HCT116 (cell line): ENCODE data around the gene MAPK8IP3. TPM values are rescaled to one million over a fixed set of nuclear protein-coding genes. Genes with fewer than 3 reads are reported as not detected.
A peak's percentile ranks its signal among the peaks of the same experiment; 100 is the strongest.

ENCODE experiments used
- ATAC-seq: fragments of 200-7000 bp; cut with Tn5 transposase; 2 replicates; pipeline ENCODE4 v1.9.1; 2020; ENCODE audit warnings: mild to moderate bottlenecking, moderate library complexity
- Bru-seq: library from RNA; stranded (reverse); fragments of 400-500 nt; gene quantifications from one replicate; lab custom pipeline; 2021; lab: Mats Ljungman, UMichigan
- BruChase-seq, 2 experiments: library from RNA; stranded (reverse); fragments of 400-500 nt; gene quantifications; one replicate each; lab custom pipeline; 2021; lab: Mats Ljungman, UMichigan
- BruUV-seq: library from RNA; stranded (reverse); fragments of 400-500 nt; replicated peaks from 2 replicates; lab custom pipeline; 2021; lab: Mats Ljungman, UMichigan
- CTCF ChIA-PET: fragments of 300-600 bp; sonication (Branson Sonifier 250); formaldehyde crosslinking; loops from one replicate; lab custom pipeline; 2021; ENCODE audit warnings: antibody characterized with exemption; lab: Charles Lee
- POLR2A ChIA-PET: fragments of 300-600, 350-600 bp; sonication (Branson Sonifier 250); formaldehyde crosslinking; loops from one replicate; lab custom pipeline; 2021; ENCODE audit warnings: antibody characterized with exemption; lab: Charles Lee
- RAD21 ChIA-PET, 2 experiments: fragments of 300-600 bp; sonication (Branson Sonifier 250); formaldehyde crosslinking; loops; one replicate each; lab custom pipeline; 2023; ENCODE audit warnings: low total read pairs in 2 of 2; ENCODE audit not compliant: uncharacterized antibody in 2 of 2, unreplicated experiment in 2 of 2, low non-redundant PET in 1 of 2; lab: Charles Lee
- DNase-seq: peaks from one replicate; pipeline ENCODE4 v3.0.0-alpha.2; 2010; ENCODE audit warnings: low read depth, low spot score
- H2AFZ ChIP-seq: fragments of 200-600 bp; shearing (Covaris generic), sonication (generic); 2 replicates; pipeline ENCODE4 v1.6.1; 2017; ENCODE audit warnings: low read depth, mixed run types, mixed read lengths, antibody characterized with exemption, low read length; ENCODE audit not compliant: poor library complexity, severe bottlenecking
- H3K27ac ChIP-seq: 2 replicates; pipeline ENCODE4 v1.5.1; 2012; ENCODE audit warnings: low read depth, low read length
- H3K27me3 ChIP-seq: fragments of 200-600 bp; sonication (generic); 2 replicates; pipeline ENCODE4 v1.6.1; 2016; ENCODE audit warnings: mixed run types, low read length, mixed read lengths; ENCODE audit not compliant: insufficient read depth
- H3K36me3 ChIP-seq, 2 experiments: fragments of 200-500 bp in 1 of 2; fragments of 200-600 bp in 1 of 2; sonication (Bioruptor generic) in 1 of 2; sonication (generic) in 1 of 2; 2 replicates each; pipeline versions ENCODE4 v1.5.1 to v1.6.1; 2014 to 2016; ENCODE audit warnings: low read length in 2 of 2, inconsistent platforms in 1 of 2, mixed read lengths in 1 of 2, mixed run types in 1 of 2; ENCODE audit not compliant: insufficient read depth in 2 of 2, control insufficient read depth in 1 of 2
- H3K4me1 ChIP-seq, 2 experiments: fragments of 200-600 bp in 1 of 2; sonication (generic) in 1 of 2; 2 replicates each; pipeline versions ENCODE4 v1.5.1 to v1.6.1; 2012 to 2017; ENCODE audit warnings: low read length in 2 of 2, inconsistent platforms in 1 of 2, mild to moderate bottlenecking in 1 of 2, mixed read lengths in 1 of 2, mixed run types in 1 of 2, moderate library complexity in 1 of 2; ENCODE audit not compliant: insufficient read depth in 2 of 2, control insufficient read depth in 1 of 2
- H3K4me2 ChIP-seq: fragments of 200-600 bp; sonication (generic); 2 replicates; pipeline ENCODE4 v1.6.1; 2017; ENCODE audit warnings: mixed run types, low read length, mixed read lengths
- H3K4me3 ChIP-seq, 2 experiments: fragments of 200-600 bp in 1 of 2; sonication (generic) in 1 of 2; replicated peaks in 1 of 2; 2 replicates each; pipeline ENCODE4 v1.5.1; 2011 to 2016; ENCODE audit warnings: low read length in 2 of 2, control low read depth in 1 of 2, low read depth in 1 of 2, mild to moderate bottlenecking in 1 of 2, mixed read lengths in 1 of 2, mixed run types in 1 of 2
- H3K79me2 ChIP-seq: fragments of 200-600 bp; sonication (generic); 2 replicates; pipeline ENCODE4 v1.6.1; 2017; ENCODE audit warnings: mild to moderate bottlenecking, mixed run types, low read length, moderate library complexity, mixed read lengths; ENCODE audit not compliant: insufficient read depth
- H3K9ac ChIP-seq: fragments of 200-600 bp; sonication (generic); 2 replicates; pipeline ENCODE4 v1.6.1; 2016; ENCODE audit warnings: low read length, mixed read lengths
- H3K9me2 ChIP-seq: fragments of 200-600 bp; sonication (generic), shearing (Covaris generic); 2 replicates; pipeline ENCODE4 v1.6.1; 2017; ENCODE audit warnings: mixed run types, mild to moderate bottlenecking, moderate library complexity; ENCODE audit not compliant: insufficient read depth
- H3K9me3 ChIP-seq, 2 experiments: fragments of 200-500 bp in 1 of 2; fragments of 200-600 bp in 1 of 2; sonication (Bioruptor generic) in 1 of 2; sonication (generic) in 1 of 2; 2 replicates each; pipeline ENCODE4 v1.6.1; 2014 to 2017; ENCODE audit warnings: low read length in 2 of 2, mixed read lengths in 2 of 2, inconsistent platforms in 1 of 2, low read depth in 1 of 2, mild to moderate bottlenecking in 1 of 2, mixed run types in 1 of 2, moderate library complexity in 1 of 2; ENCODE audit not compliant: control insufficient read depth in 1 of 2, insufficient read depth in 1 of 2
- H4K20me1 ChIP-seq: fragments of 200-600 bp; sonication (generic), shearing (Covaris generic); 2 replicates; pipeline ENCODE4 v1.6.1; 2017; ENCODE audit warnings: mixed run types, mild to moderate bottlenecking, moderate library complexity; ENCODE audit not compliant: insufficient read depth
- CEBPB ChIP-seq: IDR thresholded peaks from 2 replicates; pipeline ENCODE4 v1.6.1; 2012; ENCODE audit warnings: low read depth
- EGR1 ChIP-seq: IDR thresholded peaks from 2 replicates; pipeline ENCODE4 v1.6.1; 2012; ENCODE audit warnings: low read depth
- ELF1 ChIP-seq: IDR thresholded peaks from 2 replicates; pipeline ENCODE4 v1.6.1; 2012; ENCODE audit warnings: low read depth, borderline replicate concordance
- EZH2 ChIP-seq: fragments of 200-600 bp; sonication (generic); IDR thresholded peaks from 2 replicates; pipeline ENCODE4 v1.6.1; 2017; ENCODE audit warnings: antibody characterized with exemption, mixed run types
- EZH2phosphoT487 ChIP-seq: fragments of 200-600 bp; IDR thresholded peaks from 2 replicates; pipeline ENCODE4 v1.6.1; 2018; ENCODE audit warnings: antibody characterized with exemption, borderline replicate concordance
- JUND ChIP-seq: IDR thresholded peaks from 2 replicates; pipeline ENCODE4 v1.6.1; 2012
- POLR2A ChIP-seq: IDR thresholded peaks from 2 replicates; pipeline ENCODE4 v1.7.0; 2011; ENCODE audit warnings: borderline replicate concordance; ENCODE audit not compliant: insufficient read depth, insufficient read length; ENCODE audit errors: extremely low read depth
- POLR2AphosphoS5 ChIP-seq: IDR thresholded peaks from 2 replicates; pipeline ENCODE4 v1.6.1; 2011; ENCODE audit warnings: mild to moderate bottlenecking, low read depth, low read length, moderate library complexity
- SIN3A ChIP-seq: IDR thresholded peaks from 2 replicates; pipeline ENCODE4 v1.6.1; 2012; ENCODE audit warnings: low read depth
- SP1 ChIP-seq: IDR thresholded peaks from 2 replicates; pipeline ENCODE4 v1.6.1; 2012; ENCODE audit warnings: low read depth
- SRF ChIP-seq: IDR thresholded peaks from 2 replicates; pipeline ENCODE4 v1.6.1; 2012; ENCODE audit warnings: low read depth
- intact Hi-C: fragments of 100-400 bp; cut with micrococcal nuclease; formaldehyde crosslinking; loops from 2 replicates; pipeline ENCODE4 v1.10.0; 2022
- long read RNA-seq: library from polyadenylated mRNA; unstranded; transcript quantifications from one replicate; pipeline ENCODE4 v2.0.0, GENCODE V29; 2021; ENCODE audit not compliant: unreplicated experiment
- polyA plus RNA-seq: library from polyadenylated mRNA; unstranded; fragments of >200 nt; gene quantifications from 2 replicates; pipeline ENCODE4 v1.2.1, GENCODE V29; 2012; ENCODE audit warnings: missing spikeins
- total RNA-seq: library from RNA; stranded (reverse); gene quantifications from one replicate; pipeline ENCODE4 v1.2.1, GENCODE V29; 2021; ENCODE audit not compliant: unreplicated experiment
- TF ChIP-seq, protein P1 (sequence below): IDR thresholded peaks from 2 replicates; pipeline ENCODE4 v1.6.1; 2012
- TF ChIP-seq, protein P2 (sequence below), 3 experiments: fragments of 200-600 bp in 1 of 3; sonication (generic) in 1 of 3; IDR thresholded peaks in 2 of 3; conservative IDR thresholded peaks in 1 of 3; 2 replicates each; pipeline ENCODE4 v1.5.1; 2012 to 2017; ENCODE audit warnings: low read depth in 2 of 3, low read length in 2 of 3, antibody characterized with exemption in 1 of 3, borderline replicate concordance in 1 of 3, control low read depth in 1 of 3, mild to moderate bottlenecking in 1 of 3, mixed read lengths in 1 of 3, mixed run types in 1 of 3, moderate library complexity in 1 of 3; ENCODE audit not compliant: insufficient read depth in 1 of 3
- TF ChIP-seq, protein P3 (sequence below): IDR thresholded peaks from 2 replicates; pipeline ENCODE4 v1.6.1; 2012; ENCODE audit warnings: low read depth

MAPK8IP3 gene, protein sequence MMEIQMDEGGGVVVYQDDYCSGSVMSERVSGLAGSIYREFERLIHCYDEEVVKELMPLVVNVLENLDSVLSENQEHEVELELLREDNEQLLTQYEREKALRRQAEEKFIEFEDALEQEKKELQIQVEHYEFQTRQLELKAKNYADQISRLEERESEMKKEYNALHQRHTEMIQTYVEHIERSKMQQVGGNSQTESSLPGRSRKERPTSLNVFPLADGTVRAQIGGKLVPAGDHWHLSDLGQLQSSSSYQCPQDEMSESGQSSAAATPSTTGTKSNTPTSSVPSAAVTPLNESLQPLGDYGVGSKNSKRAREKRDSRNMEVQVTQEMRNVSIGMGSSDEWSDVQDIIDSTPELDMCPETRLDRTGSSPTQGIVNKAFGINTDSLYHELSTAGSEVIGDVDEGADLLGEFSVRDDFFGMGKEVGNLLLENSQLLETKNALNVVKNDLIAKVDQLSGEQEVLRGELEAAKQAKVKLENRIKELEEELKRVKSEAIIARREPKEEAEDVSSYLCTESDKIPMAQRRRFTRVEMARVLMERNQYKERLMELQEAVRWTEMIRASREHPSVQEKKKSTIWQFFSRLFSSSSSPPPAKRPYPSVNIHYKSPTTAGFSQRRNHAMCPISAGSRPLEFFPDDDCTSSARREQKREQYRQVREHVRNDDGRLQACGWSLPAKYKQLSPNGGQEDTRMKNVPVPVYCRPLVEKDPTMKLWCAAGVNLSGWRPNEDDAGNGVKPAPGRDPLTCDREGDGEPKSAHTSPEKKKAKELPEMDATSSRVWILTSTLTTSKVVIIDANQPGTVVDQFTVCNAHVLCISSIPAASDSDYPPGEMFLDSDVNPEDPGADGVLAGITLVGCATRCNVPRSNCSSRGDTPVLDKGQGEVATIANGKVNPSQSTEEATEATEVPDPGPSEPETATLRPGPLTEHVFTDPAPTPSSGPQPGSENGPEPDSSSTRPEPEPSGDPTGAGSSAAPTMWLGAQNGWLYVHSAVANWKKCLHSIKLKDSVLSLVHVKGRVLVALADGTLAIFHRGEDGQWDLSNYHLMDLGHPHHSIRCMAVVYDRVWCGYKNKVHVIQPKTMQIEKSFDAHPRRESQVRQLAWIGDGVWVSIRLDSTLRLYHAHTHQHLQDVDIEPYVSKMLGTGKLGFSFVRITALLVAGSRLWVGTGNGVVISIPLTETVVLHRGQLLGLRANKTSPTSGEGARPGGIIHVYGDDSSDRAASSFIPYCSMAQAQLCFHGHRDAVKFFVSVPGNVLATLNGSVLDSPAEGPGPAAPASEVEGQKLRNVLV (N-terminal part only)
- total RNA-seq (75.3 TPM), Bru-seq, nascent RNA (percentile 63 among the genes with signal in this experiment), BruChase-seq, experiment 1, labeled RNA remaining after a 6-hour chase (percentile 81 among the genes with signal in this experiment), BruChase-seq, experiment 2, labeled RNA remaining after a 2-hour chase (percentile 72 among the genes with signal in this experiment)
- 45.1 and 64.0 TPM in 2 replicates for polyA plus RNA-seq
- long read RNA-seq, partial matches to known transcripts, result 33 of 39 reads
- long read RNA-seq, other reads (novel, unspliced or antisense), result 4 of 39 reads

DNA sequence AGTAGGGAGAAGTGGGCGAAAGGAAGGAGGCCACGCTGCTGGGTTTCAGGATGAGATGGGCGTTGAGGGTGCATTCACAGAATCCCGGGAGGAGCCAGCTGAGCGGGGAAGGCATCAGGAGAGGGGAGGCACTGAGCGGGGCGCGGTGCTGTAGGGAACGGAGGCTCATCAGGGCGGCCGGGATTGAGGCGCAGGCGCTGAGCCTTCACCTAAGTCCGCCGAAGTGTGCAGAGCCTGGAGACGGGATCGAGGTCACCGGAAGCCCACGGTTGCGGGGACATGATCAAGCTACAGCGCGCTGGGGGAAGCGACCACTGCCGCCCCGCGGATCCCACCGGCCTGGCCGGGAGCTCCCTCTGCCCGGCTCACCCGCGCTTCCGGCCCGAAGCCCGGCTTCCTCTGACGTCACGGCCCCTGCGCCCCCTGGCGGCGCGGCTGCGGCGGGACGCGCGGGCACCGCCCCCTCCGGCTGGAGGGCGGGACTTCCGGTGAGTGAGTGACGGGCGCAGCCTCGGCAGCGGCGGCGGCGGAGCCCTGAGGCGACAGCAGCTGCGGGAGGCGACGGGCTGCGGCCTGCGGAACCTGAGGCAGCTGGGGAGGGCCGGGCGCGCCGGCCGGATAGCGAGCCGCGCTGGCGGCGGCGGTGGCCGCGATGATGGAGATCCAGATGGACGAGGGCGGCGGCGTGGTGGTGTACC lies at the start of gene MAPK8IP3:
Gene MAPK8IP3 (plus strand): TSS at position 508 of the 698 bp plus-strand sequence. CDS start 145 bp downstream, at position 653.
- ATAC-seq, result peak; percentile 84
- intact Hi-C loops, result loop anchor here (1.0 kb wide), 1 partner anchor 28 kb away; the partner anchor contains the start of gene JPT2
- Histone ChIP-seq H3K4me2 (peak within 1 kb of the TSS; percentile 97), H3K27ac (peak within 1 kb of the TSS; percentile 82), H3K36me3 (peaks cover 8 to 15% of the 10 kb centered on the region in 2 experiments; a peak in 3 of 4 replicates), H3K79me2 (peaks cover 46% of the 10 kb centered on the region), H3K27me3 (no peaks in the 10 kb centered on the region), H4K20me1 (peaks cover 3% of the 10 kb centered on the region; the same call in 1 of the 2 replicates), H3K4me1 (peaks cover 11 to 20% of the 10 kb centered on the region in 2 experiments), H3K9ac (peak within 1 kb of the TSS; percentile 87), H3K9me3 (no peaks in the 10 kb centered on the region), H3K4me3 (peak within 1 kb of the TSS; percentile 81 to 96), H3K9me2 (no peaks in the 10 kb centered on the region), H2AFZ (peak within 1 kb of the TSS; percentile 35)
- peak; percentile 77 for DNase-seq
- ChIA-PET RAD21 (no interaction called here), CTCF (interaction anchor here (0.5 to 1.7 kb wide), 17 partner anchors 8 to 94 kb away, joined by 3 to 12 read pairs (median 5); partner anchors contain the start of genes CRAMP1, EME2, IFT140 and JPT2), POLR2A (interaction anchor here (0.7 to 1.8 kb wide), 4 partner anchors 9 to 56 kb away, joined by 3 to 7 read pairs (median 3); partner anchors contain the start of gene JPT2)
- BruUV-seq, result no TSS peak
- TF ChIP-seq SRF, result no peak; the same call in 1 of the 2 replicates
- TF ChIP-seq EZH2phosphoT487, result no peak
- TF ChIP-seq CEBPB, result no peak
- TF ChIP-seq ELF1, result no peak; the same call in 1 of the 2 replicates
- peak; percentile 88 for TF ChIP-seq POLR2A
- no peak; the same call in 1 of the 2 replicates for TF ChIP-seq EGR1
- TF ChIP-seq SIN3A, result peak; percentile 54
- peak; percentile 97 for TF ChIP-seq POLR2AphosphoS5
- TF ChIP-seq JUND, result no peak
- TF ChIP-seq, protein P1, sequence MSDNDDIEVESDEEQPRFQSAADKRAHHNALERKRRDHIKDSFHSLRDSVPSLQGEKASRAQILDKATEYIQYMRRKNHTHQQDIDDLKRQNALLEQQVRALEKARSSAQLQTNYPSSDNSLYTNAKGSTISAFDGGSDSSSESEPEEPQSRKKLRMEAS, result peak; percentile 6; the same call in 1 of the 2 replicates
- TF ChIP-seq SP1, result peak; percentile 72; the same call in 1 of the 2 replicates
- TF ChIP-seq, protein P2, sequence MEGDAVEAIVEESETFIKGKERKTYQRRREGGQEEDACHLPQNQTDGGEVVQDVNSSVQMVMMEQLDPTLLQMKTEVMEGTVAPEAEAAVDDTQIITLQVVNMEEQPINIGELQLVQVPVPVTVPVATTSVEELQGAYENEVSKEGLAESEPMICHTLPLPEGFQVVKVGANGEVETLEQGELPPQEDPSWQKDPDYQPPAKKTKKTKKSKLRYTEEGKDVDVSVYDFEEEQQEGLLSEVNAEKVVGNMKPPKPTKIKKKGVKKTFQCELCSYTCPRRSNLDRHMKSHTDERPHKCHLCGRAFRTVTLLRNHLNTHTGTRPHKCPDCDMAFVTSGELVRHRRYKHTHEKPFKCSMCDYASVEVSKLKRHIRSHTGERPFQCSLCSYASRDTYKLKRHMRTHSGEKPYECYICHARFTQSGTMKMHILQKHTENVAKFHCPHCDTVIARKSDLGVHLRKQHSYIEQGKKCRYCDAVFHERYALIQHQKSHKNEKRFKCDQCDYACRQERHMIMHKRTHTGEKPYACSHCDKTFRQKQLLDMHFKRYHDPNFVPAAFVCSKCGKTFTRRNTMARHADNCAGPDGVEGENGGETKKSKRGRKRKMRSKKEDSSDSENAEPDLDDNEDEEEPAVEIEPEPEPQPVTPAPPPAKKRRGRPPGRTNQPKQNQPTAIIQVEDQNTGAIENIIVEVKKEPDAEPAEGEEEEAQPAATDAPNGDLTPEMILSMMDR (IDR thresholded peaks at IDR 0.05 in 2 of 3, conservative IDR thresholded peaks at IDR 0.05 in 1 of 3; ENCODE audit: borderline replicate concordance in 1 of 3, insufficient read depth in 1 of 3, low read depth in 2 of 3, low read length in 2 of 3), result peak; percentile 35 to 86 (median 73); a peak in 5 of 6 replicates
- no peak for TF ChIP-seq EZH2
- TF ChIP-seq, protein P3, sequence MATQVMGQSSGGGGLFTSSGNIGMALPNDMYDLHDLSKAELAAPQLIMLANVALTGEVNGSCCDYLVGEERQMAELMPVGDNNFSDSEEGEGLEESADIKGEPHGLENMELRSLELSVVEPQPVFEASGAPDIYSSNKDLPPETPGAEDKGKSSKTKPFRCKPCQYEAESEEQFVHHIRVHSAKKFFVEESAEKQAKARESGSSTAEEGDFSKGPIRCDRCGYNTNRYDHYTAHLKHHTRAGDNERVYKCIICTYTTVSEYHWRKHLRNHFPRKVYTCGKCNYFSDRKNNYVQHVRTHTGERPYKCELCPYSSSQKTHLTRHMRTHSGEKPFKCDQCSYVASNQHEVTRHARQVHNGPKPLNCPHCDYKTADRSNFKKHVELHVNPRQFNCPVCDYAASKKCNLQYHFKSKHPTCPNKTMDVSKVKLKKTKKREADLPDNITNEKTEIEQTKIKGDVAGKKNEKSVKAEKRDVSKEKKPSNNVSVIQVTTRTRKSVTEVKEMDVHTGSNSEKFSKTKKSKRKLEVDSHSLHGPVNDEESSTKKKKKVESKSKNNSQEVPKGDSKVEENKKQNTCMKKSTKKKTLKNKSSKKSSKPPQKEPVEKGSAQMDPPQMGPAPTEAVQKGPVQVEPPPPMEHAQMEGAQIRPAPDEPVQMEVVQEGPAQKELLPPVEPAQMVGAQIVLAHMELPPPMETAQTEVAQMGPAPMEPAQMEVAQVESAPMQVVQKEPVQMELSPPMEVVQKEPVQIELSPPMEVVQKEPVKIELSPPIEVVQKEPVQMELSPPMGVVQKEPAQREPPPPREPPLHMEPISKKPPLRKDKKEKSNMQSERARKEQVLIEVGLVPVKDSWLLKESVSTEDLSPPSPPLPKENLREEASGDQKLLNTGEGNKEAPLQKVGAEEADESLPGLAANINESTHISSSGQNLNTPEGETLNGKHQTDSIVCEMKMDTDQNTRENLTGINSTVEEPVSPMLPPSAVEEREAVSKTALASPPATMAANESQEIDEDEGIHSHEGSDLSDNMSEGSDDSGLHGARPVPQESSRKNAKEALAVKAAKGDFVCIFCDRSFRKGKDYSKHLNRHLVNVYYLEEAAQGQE, result no peak
